Measurements from ENCODE around the gene PLEKHG2.

- TF ChIP-seq YY1 (IDR thresholded peaks at IDR 0.05; ENCODE audit: insufficient read depth, insufficient read length) (no peak), ZNF274 (IDR thresholded peaks at IDR 0.05; ENCODE audit: low read depth, low read length) (no peak), SUZ12 (IDR thresholded peaks at IDR 0.05; ENCODE audit: extremely low read depth, insufficient read depth, insufficient read length) (no peak)
Measured at GRCh38 chr19:39407660-39408391, 4.6 kb upstream of the PLEKHG2 start.
